Trophoblast cell (in vitro differentiated cells and primary cell): ENCODE measurements around the gene RAMP3.

Experiments
- DNase-seq, 2 donors: peaks; one replicate each; pipeline ENCODE4 v3.0.0-alpha.2; 2016
- H2AFZ ChIP-seq: 2 replicates; pipeline ENCODE4 v1.6.1; 2013; ENCODE audit warnings: low read length, moderate library complexity, mild to moderate bottlenecking; ENCODE audit not compliant: insufficient read depth, poor library complexity
- H2AK5ac ChIP-seq: 2 replicates; pipeline ENCODE4 v1.6.1; 2013; ENCODE audit warnings: mild to moderate bottlenecking, low read length
- H2BK120ac ChIP-seq: 2 replicates; pipeline ENCODE4 v1.6.1; 2013; ENCODE audit warnings: low read length, mild to moderate bottlenecking, moderate library complexity; ENCODE audit not compliant: insufficient read depth, poor library complexity
- H2BK12ac ChIP-seq: 2 replicates; pipeline ENCODE4 v1.6.1; 2013; ENCODE audit warnings: mild to moderate bottlenecking, low read length, moderate library complexity
- H2BK5ac ChIP-seq: 2 replicates; pipeline ENCODE4 v1.6.1; 2013; ENCODE audit warnings: low read length, low read depth, moderate library complexity, mild to moderate bottlenecking; ENCODE audit not compliant: poor library complexity
- H3K14ac ChIP-seq: 2 replicates; pipeline ENCODE4 v1.6.1; 2013; ENCODE audit warnings: mild to moderate bottlenecking, low read length
- H3K18ac ChIP-seq: 2 replicates; pipeline ENCODE4 v1.6.1; 2013; ENCODE audit warnings: mild to moderate bottlenecking, low read length
- H3K23ac ChIP-seq: 2 replicates; pipeline ENCODE4 v1.6.1; 2013; ENCODE audit warnings: low read length
- H3K27ac ChIP-seq: 2 replicates; pipeline ENCODE4 v1.5.1; 2013; ENCODE audit warnings: low read depth, mild to moderate bottlenecking, inconsistent platforms, low read length, moderate library complexity
- H3K27me3 ChIP-seq: 2 replicates; pipeline ENCODE4 v1.6.1; 2013; ENCODE audit warnings: inconsistent platforms, mild to moderate bottlenecking, low read length, moderate library complexity; ENCODE audit not compliant: insufficient read depth
- H3K36me3 ChIP-seq, 2 experiments: 1 replicate in 1 of 2; 2 replicates in 1 of 2; pipeline ENCODE4 v1.6.1; 2013; ENCODE audit warnings: low read length in 2 of 2, mild to moderate bottlenecking in 2 of 2, moderate library complexity in 1 of 2; ENCODE audit not compliant: insufficient read depth in 2 of 2, control insufficient read depth in 1 of 2
- H3K4ac ChIP-seq: 2 replicates; pipeline ENCODE4 v1.6.1; 2013; ENCODE audit warnings: low read depth, mild to moderate bottlenecking, low read length, moderate library complexity
- H3K4me1 ChIP-seq, 2 experiments: 1 replicate in 1 of 2; 2 replicates in 1 of 2; pipeline ENCODE4 v1.6.1; 2013; ENCODE audit warnings: low read length in 2 of 2, mild to moderate bottlenecking in 2 of 2, moderate library complexity in 1 of 2; ENCODE audit not compliant: insufficient read depth in 2 of 2, control insufficient read depth in 1 of 2
- H3K4me2 ChIP-seq: 2 replicates; pipeline ENCODE4 v1.6.1; 2013; ENCODE audit warnings: inconsistent platforms, mild to moderate bottlenecking, low read length, moderate library complexity
- H3K4me3 ChIP-seq: 2 replicates; pipeline ENCODE4 v1.5.1; 2013; ENCODE audit warnings: mild to moderate bottlenecking, low read depth, low read length, inconsistent platforms
- H3K79me1 ChIP-seq: one replicate; pipeline ENCODE4 v1.6.1; 2013; ENCODE audit warnings: low read length
- H3K79me2 ChIP-seq: 2 replicates; pipeline ENCODE4 v1.6.1; 2013; ENCODE audit warnings: low read length, mild to moderate bottlenecking; ENCODE audit not compliant: control insufficient read depth, insufficient read depth, poor library complexity
- H3K9ac ChIP-seq: 2 replicates; pipeline ENCODE4 v1.6.1; 2013; ENCODE audit warnings: mild to moderate bottlenecking, low read length
- H3K9me3 ChIP-seq: 2 replicates; pipeline ENCODE4 v1.6.1; 2013; ENCODE audit warnings: low read depth, mild to moderate bottlenecking, control low read depth, inconsistent platforms, low read length; ENCODE audit not compliant: insufficient read depth
- H4K12ac ChIP-seq: 2 replicates; pipeline ENCODE4 v1.6.1; 2013; ENCODE audit warnings: low read depth, mild to moderate bottlenecking, low read length, moderate library complexity
- H4K8ac ChIP-seq: 2 replicates; pipeline ENCODE4 v1.6.1; 2013; ENCODE audit warnings: low read depth, mild to moderate bottlenecking, low read length, moderate library complexity
- H4K91ac ChIP-seq: one replicate; pipeline ENCODE4 v1.6.1; 2013; ENCODE audit warnings: low read depth, mild to moderate bottlenecking, low read length, moderate library complexity
- WGBS: extraction: QIAGEN DNeasy Blood & Tissue Kit; methylation state at CpG from one replicate; pipeline ENCODE4 v1.1.7; 2013; ENCODE audit warnings: missing lambda C conversion rate; ENCODE audit not compliant: insufficient read length, insufficient coverage; ENCODE audit errors: extremely low coverage; 5-methylcytosine and 5-hydroxymethylcytosine counted together

RAMP3 gene

DNA sequence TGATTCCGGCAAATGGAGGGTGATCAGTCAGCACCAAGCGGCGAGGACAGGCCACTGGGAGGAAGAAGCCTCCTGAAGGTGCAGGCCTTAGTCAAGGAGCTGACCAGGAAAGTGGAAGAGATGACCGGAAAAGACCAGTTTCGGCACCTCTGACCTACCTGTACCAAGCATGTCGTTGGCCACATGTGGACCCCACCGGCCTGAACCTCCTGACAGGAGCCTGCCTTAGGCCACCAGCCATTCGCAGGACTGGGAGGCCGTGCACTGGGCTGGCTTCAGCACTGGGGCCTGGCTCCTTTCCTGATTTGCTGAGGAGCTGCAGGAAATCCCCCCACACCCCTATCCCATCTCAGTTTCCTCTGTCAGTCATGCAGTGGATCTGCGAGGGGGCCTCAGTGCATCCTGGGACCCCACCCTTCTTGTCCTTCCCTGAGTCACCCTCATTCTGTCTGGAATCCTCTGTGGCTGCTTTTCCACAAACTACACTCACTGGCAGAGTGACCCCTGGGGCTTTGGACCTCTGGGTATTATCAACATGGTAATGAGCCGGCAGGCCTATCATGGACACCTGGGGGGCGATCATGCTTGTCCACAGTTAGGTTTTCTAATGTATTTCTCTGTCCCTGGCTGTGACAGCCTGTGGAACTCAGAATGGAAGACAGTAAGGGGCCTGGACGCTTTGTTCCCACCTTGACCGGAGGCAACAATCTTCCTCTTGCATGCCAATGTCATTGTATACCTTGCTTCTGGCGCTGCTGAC lies 33.0 kb downstream of the RAMP3 start:
- Histone ChIP-seq H3K9ac (no peak overlapping the region), H2BK5ac (no peak overlapping the region), H2AK5ac (no peak overlapping the region), H3K4me2 (no peak overlapping the region), H3K4me3 (no peak overlapping the region), H3K23ac (no peak overlapping the region), H3K27me3 (no peaks in the 10 kb centered on the region), H4K8ac (no peak overlapping the region), H3K9me3 (peaks cover 6% of the 10 kb centered on the region), H3K18ac (no peak overlapping the region), H4K91ac (no peak overlapping the region), H4K12ac (no peak overlapping the region), H2BK120ac (no peak overlapping the region), H3K79me2 (no peaks in the 10 kb centered on the region), H3K4ac (no peak overlapping the region), H3K4me1 (no peaks in the 10 kb centered on the region), H3K27ac (no peak overlapping the region), H3K14ac (no peak overlapping the region), H2AFZ (no peak overlapping the region), H2BK12ac (no peak overlapping the region), H3K36me3 (no peaks in the 10 kb centered on the region), H3K79me1 (no peaks in the 10 kb centered on the region)
- no peak for DNase-seq
- WGBS = no CpG with 5 or more reads among the region's 15 CpGs

GRCh38 chr7:45191396-45191795 lies 33.8 kb downstream of the RAMP3 start:
- Histone ChIP-seq H2BK5ac (no peak overlapping the region), H3K9me3 (peaks cover 6% of the 10 kb centered on the region), H3K27ac (no peak overlapping the region), H3K4me3 (no peak overlapping the region), H4K12ac (no peak overlapping the region), H3K79me1 (no peaks in the 10 kb centered on the region), H4K8ac (no peak overlapping the region), H3K4ac (no peak overlapping the region), H3K23ac (no peak overlapping the region), H3K14ac (no peak overlapping the region), H3K9ac (no peak overlapping the region), H3K79me2 (no peaks in the 10 kb centered on the region), H3K27me3 (no peaks in the 10 kb centered on the region), H3K36me3 (no peaks in the 10 kb centered on the region), H2AK5ac (no peak overlapping the region), H2AFZ (no peak overlapping the region), H4K91ac (no peak overlapping the region), H3K4me2 (no peak overlapping the region), H3K4me1 (no peaks in the 10 kb centered on the region), H2BK12ac (no peak overlapping the region), H3K18ac (no peak overlapping the region), H2BK120ac (no peak overlapping the region)
- WGBS = no CpG with 5 or more reads among the region's 3 CpGs
- no peak for DNase-seq

- Histone ChIP-seq H2AFZ (no peak overlapping the region), H3K18ac (no peak overlapping the region), H2BK12ac (no peak overlapping the region), H3K4me3 (no peak overlapping the region), H3K14ac (no peak overlapping the region), H3K9ac (no peak overlapping the region), H3K4me1 (no peaks in the 10 kb centered on the region), H3K27ac (no peak overlapping the region), H4K91ac (no peak overlapping the region), H3K4ac (no peak overlapping the region), H3K4me2 (no peak overlapping the region), H3K36me3 (no peaks in the 10 kb centered on the region), H3K27me3 (no peaks in the 10 kb centered on the region), H3K9me3 (peaks cover 6% of the 10 kb centered on the region), H2BK120ac (no peak overlapping the region), H4K12ac (no peak overlapping the region), H4K8ac (no peak overlapping the region), H3K79me1 (no peaks in the 10 kb centered on the region), H2AK5ac (no peak overlapping the region), H3K23ac (no peak overlapping the region), H2BK5ac (no peak overlapping the region), H3K79me2 (no peaks in the 10 kb centered on the region)
- 100% methylated on average over 1 of the region's 11 CpGs for WGBS
- DNase-seq = no peak
Measured at GRCh38 chr7:45192621-45193041, 35.0 kb downstream of the RAMP3 start.

DNA sequence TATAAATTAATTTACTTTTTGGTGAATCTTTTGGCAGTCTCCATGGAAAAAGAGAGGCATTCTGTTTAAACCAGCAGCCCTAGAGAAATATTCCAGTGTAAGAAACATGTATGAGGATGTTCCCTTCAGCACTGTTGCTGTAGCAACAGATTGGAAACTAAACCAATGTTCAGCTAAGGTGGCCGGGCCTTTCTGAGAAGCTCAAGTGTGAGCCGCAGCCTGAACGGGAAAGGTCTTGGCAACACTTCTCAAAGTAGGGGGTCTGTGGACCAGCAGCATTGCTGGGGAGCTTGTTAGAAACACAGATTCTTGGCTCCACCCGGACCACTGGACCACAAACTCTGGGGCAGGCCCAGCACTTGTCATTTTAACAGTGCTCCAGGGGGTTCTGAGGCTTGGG lies 36.2 kb downstream of the RAMP3 start:
- Histone ChIP-seq H2AFZ (no peak overlapping the region), H2AK5ac (no peak overlapping the region), H3K27ac (no peak overlapping the region), H4K91ac (no peak overlapping the region), H2BK5ac (no peak overlapping the region), H3K4me3 (no peak overlapping the region), H3K23ac (no peak overlapping the region), H3K4me2 (no peak overlapping the region), H4K8ac (no peak overlapping the region), H2BK120ac (no peak overlapping the region), H3K79me1 (no peaks in the 10 kb centered on the region), H3K9ac (no peak overlapping the region), H3K9me3 (peaks cover 3% of the 10 kb centered on the region), H3K18ac (no peak overlapping the region), H3K36me3 (no peaks in the 10 kb centered on the region), H3K27me3 (no peaks in the 10 kb centered on the region), H2BK12ac (no peak overlapping the region), H4K12ac (no peak overlapping the region), H3K79me2 (no peaks in the 10 kb centered on the region), H3K14ac (no peak overlapping the region), H3K4me1 (no peaks in the 10 kb centered on the region), H3K4ac (no peak overlapping the region)
- DNase-seq = no peak
- WGBS = no CpG with 5 or more reads among the region's 4 CpGs
